GM06990 (cell line): ENCODE measurements around the gene CLTB.

ENCODE experiments used
- DNase-seq: peaks from one replicate; pipeline ENCODE4 v3.0.0-alpha.2; 2011; ENCODE audit not compliant: insufficient read length; ENCODE audit errors: extremely low read depth
- H3K27me3 ChIP-seq: replicated peaks from 2 replicates; pipeline ENCODE4 v1.6.0; 2011; ENCODE audit warnings: low read length; ENCODE audit not compliant: control insufficient read depth, insufficient read depth
- H3K36me3 ChIP-seq: 2 replicates; pipeline ENCODE4 v1.5.1; 2011; ENCODE audit warnings: low read length; ENCODE audit not compliant: control insufficient read depth, insufficient read depth
- H3K4me3 ChIP-seq: replicated peaks from 2 replicates; pipeline ENCODE4 v1.5.1; 2011; ENCODE audit warnings: low read depth, mild to moderate bottlenecking, control low read depth, low read length
- TF ChIP-seq, protein P1 (sequence below): IDR thresholded peaks from 2 replicates; pipeline ENCODE4 v1.5.1; 2011; ENCODE audit warnings: low read length, control low read depth, mild to moderate bottlenecking, inconsistent platforms; ENCODE audit not compliant: insufficient read depth, poor library complexity, severe bottlenecking

Gene CLTB

DNA sequence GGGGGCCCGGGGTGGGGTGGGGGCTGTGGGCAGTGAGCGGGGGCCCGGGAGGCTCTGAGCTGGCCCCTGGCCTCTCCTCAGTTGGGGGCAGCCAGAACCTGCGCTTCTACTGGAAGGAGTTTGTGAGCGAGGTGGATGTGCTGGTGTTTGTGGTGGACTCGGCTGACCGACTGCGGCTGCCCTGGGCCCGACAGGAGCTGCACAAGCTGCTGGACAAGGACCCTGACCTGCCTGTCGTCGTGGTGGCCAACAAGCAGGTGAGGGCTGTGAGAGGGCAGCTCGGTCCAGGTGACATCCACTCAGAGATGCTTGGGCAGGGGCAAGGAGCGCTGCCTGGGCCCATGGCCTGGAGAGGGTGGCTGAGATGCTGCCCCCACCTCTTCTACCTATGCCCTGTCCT lies 47.6 kb downstream of the CLTB start:
- TF ChIP-seq, protein P1, sequence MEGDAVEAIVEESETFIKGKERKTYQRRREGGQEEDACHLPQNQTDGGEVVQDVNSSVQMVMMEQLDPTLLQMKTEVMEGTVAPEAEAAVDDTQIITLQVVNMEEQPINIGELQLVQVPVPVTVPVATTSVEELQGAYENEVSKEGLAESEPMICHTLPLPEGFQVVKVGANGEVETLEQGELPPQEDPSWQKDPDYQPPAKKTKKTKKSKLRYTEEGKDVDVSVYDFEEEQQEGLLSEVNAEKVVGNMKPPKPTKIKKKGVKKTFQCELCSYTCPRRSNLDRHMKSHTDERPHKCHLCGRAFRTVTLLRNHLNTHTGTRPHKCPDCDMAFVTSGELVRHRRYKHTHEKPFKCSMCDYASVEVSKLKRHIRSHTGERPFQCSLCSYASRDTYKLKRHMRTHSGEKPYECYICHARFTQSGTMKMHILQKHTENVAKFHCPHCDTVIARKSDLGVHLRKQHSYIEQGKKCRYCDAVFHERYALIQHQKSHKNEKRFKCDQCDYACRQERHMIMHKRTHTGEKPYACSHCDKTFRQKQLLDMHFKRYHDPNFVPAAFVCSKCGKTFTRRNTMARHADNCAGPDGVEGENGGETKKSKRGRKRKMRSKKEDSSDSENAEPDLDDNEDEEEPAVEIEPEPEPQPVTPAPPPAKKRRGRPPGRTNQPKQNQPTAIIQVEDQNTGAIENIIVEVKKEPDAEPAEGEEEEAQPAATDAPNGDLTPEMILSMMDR, result no peak
- Histone ChIP-seq H3K4me3 (no peak overlapping the region), H3K36me3 (no peaks in the 10 kb centered on the region; the same call in none of the 2 replicates), H3K27me3 (no peaks in the 10 kb centered on the region)
- DNase-seq, result no peak

DNA sequence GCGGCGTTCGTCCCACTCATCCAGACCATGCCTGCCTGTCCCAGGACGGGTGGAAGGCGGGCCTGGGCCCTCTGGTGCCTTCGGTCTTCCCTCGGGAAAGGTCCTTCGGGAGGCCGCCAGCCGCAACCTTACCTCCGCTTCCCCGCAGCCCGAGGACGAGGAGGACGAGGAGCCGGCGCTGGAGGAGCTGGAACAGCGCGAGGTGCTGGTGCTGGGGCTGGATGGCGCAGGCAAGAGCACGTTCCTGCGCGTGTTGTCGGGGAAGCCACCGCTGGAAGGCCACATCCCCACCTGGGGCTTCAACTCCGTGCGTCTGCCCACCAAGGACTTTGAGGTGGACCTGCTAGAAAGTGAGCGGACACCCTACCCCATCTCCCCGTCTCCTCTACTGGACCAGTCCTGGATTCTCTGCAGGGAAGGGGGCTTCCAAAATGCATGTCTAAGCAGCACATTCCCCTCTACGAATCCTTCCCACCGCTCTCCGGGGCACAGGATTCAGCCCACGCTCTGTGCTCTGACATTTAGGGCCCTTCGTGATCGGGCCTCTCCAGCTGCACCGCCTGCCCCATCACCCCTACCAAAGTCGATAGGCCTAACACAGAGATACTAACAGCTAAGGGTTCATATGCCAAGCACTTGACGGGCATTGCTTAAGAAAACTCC lies 50.0 kb downstream of the CLTB start:
- no peaks in the 10 kb centered on the region; the same call in 1 of the 2 replicates for H3K36me3 ChIP-seq
- H3K4me3 ChIP-seq, result peak overlapping the region; percentile 70
- TF ChIP-seq, protein P1, result no peak
- no peaks in the 10 kb centered on the region for H3K27me3 ChIP-seq
- peak; percentile 23 for DNase-seq

DNA sequence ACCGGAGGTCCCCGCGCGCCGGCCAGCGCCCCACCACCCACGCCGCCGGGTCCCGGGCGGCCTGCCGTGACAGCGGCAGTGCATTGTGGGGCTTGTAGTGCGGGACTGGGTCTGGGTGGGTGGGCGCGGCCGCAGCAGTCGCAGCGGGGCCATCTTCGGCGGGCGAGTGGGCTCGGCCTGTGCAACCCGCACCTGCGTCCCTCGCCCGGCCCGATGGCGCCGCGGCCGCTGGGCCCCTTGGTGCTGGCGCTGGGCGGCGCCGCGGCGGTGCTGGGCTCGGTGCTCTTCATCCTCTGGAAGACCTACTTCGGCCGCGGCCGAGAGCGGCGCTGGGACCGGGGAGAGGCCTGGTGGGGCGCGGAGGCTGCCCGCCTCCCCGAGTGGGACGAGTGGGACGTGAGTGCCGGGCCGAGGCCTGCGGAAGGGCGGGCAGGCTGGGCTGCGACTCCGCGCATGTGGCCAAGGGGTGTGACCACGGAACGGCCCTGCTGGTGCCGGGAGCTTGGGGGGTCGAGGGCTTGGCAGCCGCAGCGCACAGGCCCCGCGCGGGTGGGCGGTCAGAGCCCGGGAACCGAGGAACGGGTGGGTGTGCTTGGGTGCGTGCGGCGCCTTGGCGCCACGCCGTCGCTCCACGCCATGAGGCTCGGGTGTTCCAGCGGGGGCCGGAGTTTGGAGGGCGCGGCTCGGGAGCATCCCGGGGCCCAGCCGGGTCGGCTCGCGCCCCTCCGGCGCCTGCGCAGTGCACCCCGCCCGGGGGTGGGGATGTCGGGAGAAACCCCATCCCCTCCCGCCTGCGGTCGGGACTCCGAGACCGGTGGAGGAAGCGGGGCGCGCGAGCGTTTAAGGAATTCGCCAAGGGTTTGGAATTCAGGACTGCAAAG lies 50.7 kb downstream of the CLTB start, which contains the start of gene ARL10:
Gene ARL10 (plus strand): TSS at position 137 of the 881 bp plus-strand sequence. CDS start 77 bp downstream, at position 214.
- Histone ChIP-seq H3K27me3 (no peaks in the 10 kb centered on the region), H3K4me3 (peak within 1 kb of the TSS; percentile 70), H3K36me3 (no peaks in the 10 kb centered on the region; the same call in 1 of the 2 replicates)
- TF ChIP-seq, protein P1, result no peak
- peak; percentile 73 for DNase-seq

DNA sequence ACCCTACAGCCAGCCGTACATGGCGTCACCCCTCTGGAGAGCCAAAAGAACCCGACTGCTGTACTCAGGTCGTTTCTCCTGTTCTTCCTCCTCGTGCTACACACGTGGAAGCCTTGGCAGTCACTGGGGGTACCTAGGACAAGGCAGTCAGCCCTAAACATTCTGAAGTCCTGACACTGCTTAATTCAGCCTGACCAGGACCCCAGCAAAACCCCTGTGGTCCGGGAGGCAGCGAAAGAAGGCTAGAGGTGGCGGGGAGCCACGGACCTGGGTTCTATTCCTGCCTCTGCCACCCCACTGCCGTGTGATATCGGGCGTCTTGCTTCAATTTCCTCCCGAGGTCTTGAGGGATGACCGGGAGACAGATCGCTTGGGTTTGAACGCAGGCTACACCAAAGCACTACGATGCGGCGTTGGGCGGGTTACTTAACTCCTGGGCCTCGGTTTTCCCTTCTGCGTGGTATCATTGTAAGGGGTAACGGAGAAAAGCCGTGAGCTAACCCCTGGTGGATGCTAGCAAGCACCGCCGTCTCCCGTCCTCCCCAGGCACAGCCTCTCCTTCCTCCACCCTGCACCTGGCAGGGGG lies 51.5 kb downstream of the CLTB start:
- Histone ChIP-seq H3K36me3 (no peaks in the 10 kb centered on the region; the same call in 1 of the 2 replicates), H3K4me3 (peak overlapping the region; percentile 70), H3K27me3 (no peaks in the 10 kb centered on the region)
- no peak for DNase-seq
- TF ChIP-seq, protein P1, result no peak

DNA sequence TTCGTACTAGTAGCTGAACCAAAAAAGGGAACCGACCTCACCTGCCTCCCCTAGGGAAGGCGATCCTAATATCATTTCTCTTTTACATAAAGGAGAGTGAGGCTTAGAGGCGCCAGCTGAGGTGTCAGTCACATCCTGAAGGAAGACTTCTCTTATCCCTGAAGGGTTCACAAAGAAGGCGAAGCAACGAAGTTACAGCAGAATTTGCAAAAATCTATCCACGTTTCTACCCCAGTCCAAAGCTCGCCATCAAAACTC lies 54.2 kb downstream of the CLTB start:
- TF ChIP-seq, protein P1, result no peak
- H3K4me3 ChIP-seq, result peak overlapping the region; percentile 97
- DNase-seq, result no peak
- no peaks in the 10 kb centered on the region for H3K27me3 ChIP-seq
- no peaks in the 10 kb centered on the region; the same call in 1 of the 2 replicates for H3K36me3 ChIP-seq
